K562 (cell line): ENCODE measurements around the gene PCBD2. TPM values are rescaled to one million over a fixed set of nuclear protein-coding genes. Genes with fewer than 3 reads are reported as not detected.

ENCODE experiments used
- ATAC-seq: fragments of 200-7000 bp; cut with Tn5 transposase; 3 replicates; pipeline ENCODE4 v1.9.1; 2020; ENCODE audit warnings: moderate library complexity
- BruUV-seq: library from RNA; stranded (reverse); fragments of 400-500 nt; replicated peaks from 2 replicates; lab custom pipeline; 2021; lab: Mats Ljungman, UMichigan
- CTCF ChIA-PET: fragments of 300-600 bp; formaldehyde crosslinking; extraction: SDS; loops from one replicate; lab custom pipeline; 2021; ENCODE audit warnings: low intra/inter-chr PET ratio; lab: Yijun Ruan, JAX
- POLR2A ChIA-PET: fragments of 300-600, 350-650 bp; sonication (Branson Sonifier 250); formaldehyde crosslinking; extraction: SDS; loops from one replicate; lab custom pipeline; 2021; ENCODE audit warnings: antibody characterized with exemption, inconsistent platforms; lab: Yijun Ruan, JAX
- DNase-seq, 4 experiments: peaks; one replicate each; pipeline versions ENCODE4 v3.0.0 to v3.0.0-alpha.2; 2011 to 2018; ENCODE audit warnings: low spot score in 3 of 4, mixed read lengths in 3 of 4; ENCODE audit errors: extremely low read depth in 1 of 4
- FAIRE-seq: peaks from 2 replicates; lab custom pipeline; 2011; peaks lifted over from hg19 to GRCh38; lab: Jason Lieb, UNC
- H2AFZ ChIP-seq: 2 replicates; pipeline ENCODE4 v1.6.0; 2011; ENCODE audit warnings: low read depth, low read length, control low read depth, inconsistent platforms
- H3K27ac ChIP-seq: fragments of 200-600 bp; 3 replicates; pipeline ENCODE4 v1.8.0; 2011; ENCODE audit warnings: low read depth, mild to moderate bottlenecking, control low read depth, inconsistent platforms, low read length, moderate library complexity, mixed read lengths; ENCODE audit errors: extremely low read depth
- H3K27me3 ChIP-seq, 2 experiments: fragments of 300-600 bp in 1 of 2; 2 replicates in 1 of 2; 3 replicates in 1 of 2; pipeline versions ENCODE4 v1.6.0 to v1.8.0; 2011; ENCODE audit warnings: inconsistent platforms in 2 of 2, low read length in 2 of 2, mild to moderate bottlenecking in 1 of 2, mixed read lengths in 1 of 2, moderate library complexity in 1 of 2; ENCODE audit not compliant: control insufficient read depth in 2 of 2, insufficient read depth in 2 of 2
- H3K36me3 ChIP-seq: fragments of 300-600 bp; 3 replicates; pipeline ENCODE4 v1.8.0; 2011; ENCODE audit warnings: mild to moderate bottlenecking, low read length, inconsistent platforms; ENCODE audit not compliant: control insufficient read depth, insufficient read depth
- H3K4me1 ChIP-seq, 2 experiments: fragments of 200-600 bp in 1 of 2; replicated peaks in 1 of 2; 2 replicates in 1 of 2; 3 replicates in 1 of 2; pipeline versions ENCODE4 v1.5.1 to v1.8.0; 2011; ENCODE audit warnings: inconsistent platforms in 2 of 2, low read length in 2 of 2, mild to moderate bottlenecking in 1 of 2, mixed read lengths in 1 of 2, moderate library complexity in 1 of 2; ENCODE audit not compliant: control insufficient read depth in 2 of 2, insufficient read depth in 2 of 2
- H3K4me2 ChIP-seq: 2 replicates; pipeline ENCODE4 v1.6.1; 2011; ENCODE audit warnings: low read length, control low read depth, inconsistent platforms, mixed read lengths; ENCODE audit not compliant: insufficient read depth
- H3K4me3 ChIP-seq: fragments of 200-600 bp; sonication (generic), shearing (Covaris generic); 2 replicates; pipeline ENCODE4 v1.5.1; 2016; ENCODE audit warnings: control low read depth, inconsistent platforms
- H3K79me2 ChIP-seq: fragments of 200-600 bp; 3 replicates; pipeline ENCODE4 v1.8.0; 2011; ENCODE audit warnings: low read length, inconsistent platforms; ENCODE audit not compliant: control insufficient read depth, insufficient read depth
- H3K9ac ChIP-seq, 2 experiments: 2 replicates each; pipeline versions ENCODE4 v1.6.0 to v1.6.1; 2011; ENCODE audit warnings: low read depth in 2 of 2, low read length in 2 of 2, control low read depth in 1 of 2, inconsistent platforms in 1 of 2, mild to moderate bottlenecking in 1 of 2, mixed read lengths in 1 of 2; ENCODE audit not compliant: insufficient read depth in 1 of 2
- H3K9me1 ChIP-seq: one replicate; pipeline ENCODE4 v1.6.0; 2011; ENCODE audit warnings: inconsistent platforms, mild to moderate bottlenecking, low read length, moderate library complexity; ENCODE audit not compliant: control insufficient read depth, insufficient read depth
- H3K9me3 ChIP-seq: replicated peaks from 2 replicates; pipeline ENCODE4 v1.5.1; 2011; ENCODE audit warnings: low read depth, low read length, inconsistent platforms; ENCODE audit not compliant: control insufficient read depth, insufficient read depth
- H4K20me1 ChIP-seq: replicated peaks from 2 replicates; pipeline ENCODE4 v1.6.1; 2011; ENCODE audit warnings: low read length, inconsistent platforms, mixed read lengths; ENCODE audit not compliant: control insufficient read depth, insufficient read depth
- FOSL1 ChIP-seq: fragments of 200-800 bp; sonication (Bioruptor generic); conservative IDR thresholded peaks from 2 replicates; pipeline ENCODE4 v1.6.1; 2016; ENCODE audit warnings: missing genetic modification characterization, missing compliant biosample characterization
- FUS ChIP-seq: fragments of 200-400 bp; formaldehyde crosslinking; optimal IDR thresholded peaks from 2 replicates; pipeline ENCODE3; 2017; ENCODE audit warnings: low read depth, low read length
- KDM2B ChIP-seq: fragments of 250-450 bp; sonication (Bioruptor Pico); IDR thresholded peaks from 2 replicates; pipeline ENCODE4 v1.8.0; 2021; ENCODE audit warnings: mild to moderate bottlenecking, moderate library complexity
- ZKSCAN1 ChIP-seq: fragments of 150-350 bp; IDR thresholded peaks from 2 replicates; pipeline ENCODE4 v1.6.1; 2016; ENCODE audit warnings: low read depth, low read length
- WGBS: fragments of 100-300 bp; shearing (Covaris generic); methylation state at CpG from one replicate; pipeline ENCODE4 v1.1.6; 2016; ENCODE audit warnings: low coverage, mixed read lengths; ENCODE audit not compliant: insufficient coverage; ENCODE audit errors: missing lambda C conversion rate; 5-methylcytosine and 5-hydroxymethylcytosine counted together
- in situ Hi-C: fragments of 300-500 bp; cut with MboI; formaldehyde crosslinking; loops from 4 replicates; pipeline ENCODE4 v1.15.0; 2018; ENCODE audit warnings: inconsistent platforms, mixed read lengths
- intact Hi-C: fragments of 100-400 bp; cut with micrococcal nuclease; formaldehyde crosslinking; loops from 2 replicates; pipeline ENCODE4 v1.14.2; 2022
- polyA plus RNA-seq, 8 experiments: library from polyadenylated mRNA; depleted of rRNA in 4 of 8; stranded (reverse) in 5 of 8; unstranded in 3 of 8; fragments of >200 nt; fragmentation: Nextera tagmentation in 2 of 8; fragmentation: Illumina TruSeq in 1 of 8; extraction: Ambion mirVana in 2 of 8; extraction: Trizol in 1 of 8; gene quantifications; 2 replicates each; pipeline versions ENCODE4 v1.2.1 to v1.2.3, GENCODE V29; 2011 to 2014; ENCODE audit warnings: inconsistent platforms in 1 of 8, missing spikeins in 1 of 8
- total RNA-seq, 7 experiments: library from RNA; depleted of rRNA in 6 of 7; stranded (reverse); fragments of >200 nt in 6 of 7; fragmentation: Illumina TruSeq in 2 of 7; extraction: Trizol in 2 of 7; gene quantifications; 2 replicates each; pipeline versions ENCODE4 v1.2.1 to v1.2.3, GENCODE V29; 2011 to 2021; ENCODE audit warnings: low replicate concordance in 1 of 7
- TF ChIP-seq, protein P1 (sequence below): fragments of 250-450 bp; sonication (Bioruptor Pico); IDR thresholded peaks from 2 replicates; pipeline ENCODE4 v1.4.0; 2020; ENCODE audit warnings: mild to moderate bottlenecking, moderate library complexity, borderline replicate concordance
- TF ChIP-seq, protein P2 (sequence below): fragments of 150-350 bp; conservative IDR thresholded peaks from 2 replicates; pipeline ENCODE4 v1.6.1; 2014; ENCODE audit warnings: low read length

PCBD2 gene
- total and polyA plus RNA-seq, 9 of the 15 experiments (the other 6 are each of a cell fraction or from before 2014, with no cell fraction given) = 5.2 to 13.8 (median 7.8) TPM

DNA sequence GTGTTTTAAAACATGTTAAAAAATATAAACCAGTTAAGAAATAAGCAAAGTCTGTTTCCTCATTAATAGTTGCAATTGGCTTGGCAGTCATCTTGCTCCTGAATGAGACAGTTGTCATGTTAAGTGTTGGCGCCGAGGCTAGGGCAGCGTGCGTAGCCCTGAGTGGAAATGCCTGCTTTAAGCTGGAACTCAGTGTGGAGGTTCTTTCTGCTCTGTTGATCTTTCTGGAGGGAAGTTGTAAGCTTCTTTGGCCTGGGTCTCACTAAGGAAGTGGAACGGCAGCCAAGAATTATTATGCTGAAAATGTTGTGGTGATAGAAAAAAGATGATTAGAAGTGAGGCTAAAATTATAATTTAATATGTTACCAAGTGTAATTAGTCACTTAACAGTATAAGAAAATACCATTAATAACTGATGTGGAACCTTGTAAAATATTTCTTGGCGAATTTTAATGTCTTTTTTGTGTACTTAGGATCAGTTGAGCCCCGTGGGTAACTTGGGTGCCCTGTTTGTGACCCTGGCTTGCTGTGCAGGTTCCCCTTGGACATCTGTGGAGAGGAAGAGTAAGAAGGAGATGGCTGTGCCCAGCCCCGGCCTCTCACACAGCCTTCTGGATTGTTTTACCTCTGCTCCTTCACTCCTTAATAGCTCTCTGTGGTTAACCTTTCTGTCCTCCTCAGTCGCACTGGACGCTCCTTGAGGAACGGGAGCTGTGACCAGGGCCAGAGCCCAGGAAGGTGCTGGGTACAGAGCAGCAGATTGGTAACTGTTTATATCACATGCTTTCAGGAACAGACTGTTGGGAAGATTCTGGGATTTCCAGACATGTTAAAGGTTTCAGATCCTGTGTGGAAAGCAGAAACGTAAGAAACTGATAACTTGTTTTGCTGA lies 31.0 kb downstream of the PCBD2 start (continued):
- TF ChIP-seq, protein P1, sequence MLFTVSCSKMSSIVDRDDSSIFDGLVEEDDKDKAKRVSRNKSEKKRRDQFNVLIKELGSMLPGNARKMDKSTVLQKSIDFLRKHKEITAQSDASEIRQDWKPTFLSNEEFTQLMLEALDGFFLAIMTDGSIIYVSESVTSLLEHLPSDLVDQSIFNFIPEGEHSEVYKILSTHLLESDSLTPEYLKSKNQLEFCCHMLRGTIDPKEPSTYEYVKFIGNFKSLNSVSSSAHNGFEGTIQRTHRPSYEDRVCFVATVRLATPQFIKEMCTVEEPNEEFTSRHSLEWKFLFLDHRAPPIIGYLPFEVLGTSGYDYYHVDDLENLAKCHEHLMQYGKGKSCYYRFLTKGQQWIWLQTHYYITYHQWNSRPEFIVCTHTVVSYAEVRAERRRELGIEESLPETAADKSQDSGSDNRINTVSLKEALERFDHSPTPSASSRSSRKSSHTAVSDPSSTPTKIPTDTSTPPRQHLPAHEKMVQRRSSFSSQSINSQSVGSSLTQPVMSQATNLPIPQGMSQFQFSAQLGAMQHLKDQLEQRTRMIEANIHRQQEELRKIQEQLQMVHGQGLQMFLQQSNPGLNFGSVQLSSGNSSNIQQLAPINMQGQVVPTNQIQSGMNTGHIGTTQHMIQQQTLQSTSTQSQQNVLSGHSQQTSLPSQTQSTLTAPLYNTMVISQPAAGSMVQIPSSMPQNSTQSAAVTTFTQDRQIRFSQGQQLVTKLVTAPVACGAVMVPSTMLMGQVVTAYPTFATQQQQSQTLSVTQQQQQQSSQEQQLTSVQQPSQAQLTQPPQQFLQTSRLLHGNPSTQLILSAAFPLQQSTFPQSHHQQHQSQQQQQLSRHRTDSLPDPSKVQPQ = no peak
- no peak for TF ChIP-seq FOSL1 (tag)

DNA sequence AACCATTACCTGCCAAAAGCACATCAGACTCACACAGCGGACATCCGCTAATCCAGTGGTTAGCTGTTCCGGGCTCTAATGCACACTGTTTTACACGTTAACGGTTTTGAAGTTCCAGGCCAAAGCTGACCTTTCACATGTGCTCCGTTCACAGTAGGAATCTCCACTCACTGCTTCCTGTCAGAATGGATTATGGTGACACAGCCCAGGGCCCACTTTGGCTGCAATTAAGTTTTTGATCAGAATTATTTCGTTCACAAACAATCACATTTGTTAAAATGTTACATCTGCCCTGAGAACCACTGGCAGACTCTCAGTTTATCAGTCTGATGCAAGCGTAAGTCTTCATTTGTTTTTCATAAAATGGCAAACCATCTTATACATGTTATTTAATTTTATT lies 32.6 kb downstream of the PCBD2 start:
- Histone ChIP-seq H3K79me2 (no peaks in the 10 kb centered on the region), H3K9ac (no peak overlapping the region), H3K4me3 (no peak overlapping the region), H3K36me3 (peaks cover 32% of the 10 kb centered on the region; the same call in 2 of the 3 replicates), H2AFZ (no peak overlapping the region), H3K27me3 (no peaks in the 10 kb centered on the region)
- WGBS = 86% methylated on average over 8 of the region's 8 CpGs
- POLR2A ChIA-PET = interaction anchor here (2.0 kb wide), 1 partner anchor 11 kb away, joined by 8 read pairs; no protein-coding TSS in a partner anchor
- intact Hi-C loops = no loop called here
- TF ChIP-seq KDM2B (CRISPR knock-in tag) (no peak), FUS (no peak), ZKSCAN1 (no peak)
- TF ChIP-seq, protein P2, sequence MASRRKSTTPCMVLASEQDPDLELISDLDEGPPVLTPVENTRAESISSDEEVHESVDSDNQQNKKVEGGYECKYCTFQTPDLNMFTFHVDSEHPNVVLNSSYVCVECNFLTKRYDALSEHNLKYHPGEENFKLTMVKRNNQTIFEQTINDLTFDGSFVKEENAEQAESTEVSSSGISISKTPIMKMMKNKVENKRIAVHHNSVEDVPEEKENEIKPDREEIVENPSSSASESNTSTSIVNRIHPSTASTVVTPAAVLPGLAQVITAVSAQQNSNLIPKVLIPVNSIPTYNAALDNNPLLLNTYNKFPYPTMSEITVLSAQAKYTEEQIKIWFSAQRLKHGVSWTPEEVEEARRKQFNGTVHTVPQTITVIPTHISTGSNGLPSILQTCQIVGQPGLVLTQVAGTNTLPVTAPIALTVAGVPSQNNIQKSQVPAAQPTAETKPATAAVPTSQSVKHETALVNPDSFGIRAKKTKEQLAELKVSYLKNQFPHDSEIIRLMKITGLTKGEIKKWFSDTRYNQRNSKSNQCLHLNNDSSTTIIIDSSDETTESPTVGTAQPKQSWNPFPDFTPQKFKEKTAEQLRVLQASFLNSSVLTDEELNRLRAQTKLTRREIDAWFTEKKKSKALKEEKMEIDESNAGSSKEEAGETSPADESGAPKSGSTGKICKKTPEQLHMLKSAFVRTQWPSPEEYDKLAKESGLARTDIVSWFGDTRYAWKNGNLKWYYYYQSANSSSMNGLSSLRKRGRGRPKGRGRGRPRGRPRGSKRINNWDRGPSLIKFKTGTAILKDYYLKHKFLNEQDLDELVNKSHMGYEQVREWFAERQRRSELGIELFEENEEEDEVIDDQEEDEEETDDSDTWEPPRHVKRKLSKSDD = no peak
- TF ChIP-seq, all 486 proteins: peak for 0
- in situ Hi-C loops = no loop called here
- Histone ChIP-seq H3K4me1 (no peaks in the 10 kb centered on the region), H4K20me1 (no peaks in the 10 kb centered on the region), H3K9me3 (no peaks in the 10 kb centered on the region), H3K4me2 (no peak overlapping the region), H3K9me1 (no peaks in the 10 kb centered on the region), H3K27ac (no peak overlapping the region)
- BruUV-seq = no TSS peak
- FAIRE-seq (no peak), ATAC-seq (no peak), DNase-seq (no peak)
- CTCF ChIA-PET = no interaction called here
